PFSK-1 (cell line): ENCODE results near the gene ZBED4.

Source experiments
- REST ChIP-seq, 2 experiments: IDR thresholded peaks; 2 replicates each; pipeline versions ENCODE4 v1.6.1 to v1.8.0; 2011 to 2012; ENCODE audit warnings: low read depth in 2 of 2, low read length in 2 of 2, control low read depth in 1 of 2, inconsistent platforms in 1 of 2, mild to moderate bottlenecking in 1 of 2, moderate library complexity in 1 of 2; ENCODE audit not compliant: insufficient read depth in 1 of 2
- SIN3A ChIP-seq: IDR thresholded peaks from 2 replicates; pipeline ENCODE4 v1.6.1; 2012; ENCODE audit warnings: mild to moderate bottlenecking, low read length, moderate library complexity, borderline replicate concordance; ENCODE audit not compliant: insufficient read depth

GRCh38 chr22:49812838-49813237 lies 40.8 kb upstream of the ZBED4 start:
- TF ChIP-seq SIN3A (no peak), REST (IDR thresholded peaks at IDR 0.05; ENCODE audit: insufficient read depth in 1 of 2, low read depth in 2 of 2, low read length in 2 of 2) (no peak)
